ENCODE results near the gene LY6G6F. TPM values are rescaled to one million over a fixed set of nuclear protein-coding genes. Genes with fewer than 3 reads are reported as not detected.

Gene LY6G6F
- total and polyA plus RNA-seq, 2 donors (not counting 1 experiment from before 2014, with no cell fraction given), result not detected

DNA sequence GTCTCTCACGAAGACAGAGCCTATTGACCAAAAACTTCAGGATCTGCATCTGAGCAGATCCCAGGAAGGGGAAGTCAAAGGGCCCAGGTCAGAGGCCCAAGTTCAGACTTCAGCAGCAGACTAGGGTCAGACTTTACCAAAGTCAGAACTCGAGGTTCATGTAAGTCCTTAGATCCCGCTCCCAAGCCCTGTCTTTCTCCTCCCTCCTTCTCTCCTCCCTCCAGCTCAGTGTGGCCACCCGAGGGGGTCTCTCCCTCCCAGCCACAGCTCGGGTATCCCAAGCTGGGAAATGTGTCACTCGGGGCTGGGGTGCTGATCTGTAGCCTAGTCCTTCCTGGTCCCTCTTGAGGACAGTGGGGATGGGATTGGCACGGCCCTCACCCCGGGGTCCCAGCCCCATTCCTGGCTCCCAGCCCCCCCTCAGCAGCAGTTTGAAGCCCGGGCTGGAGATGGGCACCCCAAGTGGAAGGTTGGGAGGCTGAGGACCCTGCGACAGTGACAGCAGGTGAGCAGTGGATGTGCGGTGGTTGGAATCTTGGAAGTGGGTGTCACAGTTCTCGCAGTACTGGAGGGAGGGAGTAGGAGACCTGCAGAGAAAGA, 44.4 kb upstream of the LY6G6F start:
- no peaks in the 10 kb centered on the region for H3K9me3 ChIP-seq (ENCODE audit: control extremely low read depth in 1 of 3, control insufficient read depth in 2 of 3, insufficient read depth in 1 of 3, low read length in 2 of 3)
- Mint-ChIP-seq H3K27me3 (no peaks in the 10 kb centered on the region), H3K4me1 (peaks cover 73% of the 10 kb centered on the region), H3K9me3 (ENCODE audit: insufficient read depth) (no peaks in the 10 kb centered on the region), H3K27ac (peak overlapping the region; percentile 74), H3K4me3 (peak overlapping the region; percentile 59)
- H3K27me3 ChIP-seq (replicated peaks in 1 of 4; ENCODE audit: control extremely low read depth in 1 of 4, control insufficient read depth in 3 of 4, insufficient read depth in 4 of 4, low read length in 3 of 4), result no peaks in the 10 kb centered on the region
- TF ChIP-seq, protein P1, sequence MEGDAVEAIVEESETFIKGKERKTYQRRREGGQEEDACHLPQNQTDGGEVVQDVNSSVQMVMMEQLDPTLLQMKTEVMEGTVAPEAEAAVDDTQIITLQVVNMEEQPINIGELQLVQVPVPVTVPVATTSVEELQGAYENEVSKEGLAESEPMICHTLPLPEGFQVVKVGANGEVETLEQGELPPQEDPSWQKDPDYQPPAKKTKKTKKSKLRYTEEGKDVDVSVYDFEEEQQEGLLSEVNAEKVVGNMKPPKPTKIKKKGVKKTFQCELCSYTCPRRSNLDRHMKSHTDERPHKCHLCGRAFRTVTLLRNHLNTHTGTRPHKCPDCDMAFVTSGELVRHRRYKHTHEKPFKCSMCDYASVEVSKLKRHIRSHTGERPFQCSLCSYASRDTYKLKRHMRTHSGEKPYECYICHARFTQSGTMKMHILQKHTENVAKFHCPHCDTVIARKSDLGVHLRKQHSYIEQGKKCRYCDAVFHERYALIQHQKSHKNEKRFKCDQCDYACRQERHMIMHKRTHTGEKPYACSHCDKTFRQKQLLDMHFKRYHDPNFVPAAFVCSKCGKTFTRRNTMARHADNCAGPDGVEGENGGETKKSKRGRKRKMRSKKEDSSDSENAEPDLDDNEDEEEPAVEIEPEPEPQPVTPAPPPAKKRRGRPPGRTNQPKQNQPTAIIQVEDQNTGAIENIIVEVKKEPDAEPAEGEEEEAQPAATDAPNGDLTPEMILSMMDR (IDR thresholded peaks at IDR 0.05), result no peak
- no peak for TF ChIP-seq EZH2 (IDR thresholded peaks at IDR 0.05; ENCODE audit: borderline replicate concordance, insufficient read depth, low read depth, low read length, poor library complexity, severe bottlenecking)
- H3K36me3 ChIP-seq (replicated peaks in 1 of 2; ENCODE audit: control extremely low read depth in 1 of 2, control insufficient read depth in 1 of 2, extremely low read depth in 1 of 2, insufficient read depth in 2 of 2, low read length in 1 of 2), result peaks cover 4 to 45% of the 10 kb centered on the region in 2 experiments
- ATAC-seq (ENCODE audit: low read depth), result no peak
- no peak overlapping the region for H3K4me2 ChIP-seq (replicated peaks; ENCODE audit: low read depth, low read length, poor library complexity, severe bottlenecking)
- H4K20me1 ChIP-seq (ENCODE audit: control insufficient read depth, insufficient read depth, low read length, poor library complexity, severe bottlenecking), result peaks cover 23% of the 10 kb centered on the region
- H3K9ac ChIP-seq (ENCODE audit: low read length), result no peak overlapping the region
- peaks cover 88% of the 10 kb centered on the region for H3K79me2 ChIP-seq (ENCODE audit: control insufficient read depth, insufficient read depth, low read length)
- CTCF ChIA-PET, result interaction anchor here (0.9 to 2.4 kb wide), 3 partner anchors 9 to 111 kb away, joined by 4 to 10 read pairs (median 9); partner anchors contain the start of gene BAG6
- peaks cover 50 to 71% of the 10 kb centered on the region in 2 donors for H3K4me1 ChIP-seq (ENCODE audit: control insufficient read depth in 2 of 2, insufficient read depth in 2 of 2, low read length in 2 of 2)
- peak overlapping the region in 1 of 2 donors; percentile 27 for H3K27ac ChIP-seq (ENCODE audit: low read length in 2 of 2)
- no peak for DNase-seq
- WGBS (ENCODE audit: insufficient coverage), result 91% methylated on average over 8 of the region's 12 CpGs
- POLR2A ChIA-PET, result interaction anchor here (0.6 to 5.9 kb wide), 4 partner anchors 10 to 103 kb away, joined by 3 to 57 read pairs (median 4); partner anchors contain the start of gene BAG6
- intact Hi-C loops (cut with micrococcal nuclease), result no loop called here
- no peak overlapping the region for H2AFZ ChIP-seq (ENCODE audit: insufficient read depth, low read depth, low read length, poor library complexity, severe bottlenecking)
- H3K4me3 ChIP-seq (ENCODE audit: control extremely low read depth in 1 of 5, extremely low read depth in 1 of 5, insufficient read depth in 1 of 5, low read depth in 2 of 5, low read length in 4 of 5), result no peak overlapping the region
